ENCODE measurements around the gene FBXO36. TPM values are rescaled to one million over a fixed set of nuclear protein-coding genes. Genes with fewer than 3 reads are reported as not detected.

Gene FBXO36
- total RNA-seq, 2 experiments from 2014 or later = 1.6 to 2.0 TPM

DNA sequence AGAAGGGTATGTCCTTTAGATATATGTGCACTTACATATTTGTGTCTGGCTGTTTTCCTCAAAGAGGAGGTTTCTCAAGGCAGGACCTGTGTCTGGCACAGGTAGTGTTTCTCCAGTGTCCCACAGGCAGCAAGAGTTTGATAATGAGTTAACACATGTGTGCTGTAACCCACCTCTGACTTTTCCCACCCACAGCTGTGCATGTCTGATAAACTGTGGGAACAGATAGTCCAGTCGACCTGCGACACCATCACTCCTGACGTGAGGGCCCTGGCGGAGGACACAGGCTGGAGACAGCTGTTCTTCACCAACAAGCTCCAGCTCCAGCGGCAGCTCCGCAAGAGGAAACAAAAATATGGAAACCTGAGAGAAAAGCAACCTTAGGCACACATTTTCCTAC is 88.2 kb downstream of the FBXO36 start:
- TF ChIP-seq, protein P1, sequence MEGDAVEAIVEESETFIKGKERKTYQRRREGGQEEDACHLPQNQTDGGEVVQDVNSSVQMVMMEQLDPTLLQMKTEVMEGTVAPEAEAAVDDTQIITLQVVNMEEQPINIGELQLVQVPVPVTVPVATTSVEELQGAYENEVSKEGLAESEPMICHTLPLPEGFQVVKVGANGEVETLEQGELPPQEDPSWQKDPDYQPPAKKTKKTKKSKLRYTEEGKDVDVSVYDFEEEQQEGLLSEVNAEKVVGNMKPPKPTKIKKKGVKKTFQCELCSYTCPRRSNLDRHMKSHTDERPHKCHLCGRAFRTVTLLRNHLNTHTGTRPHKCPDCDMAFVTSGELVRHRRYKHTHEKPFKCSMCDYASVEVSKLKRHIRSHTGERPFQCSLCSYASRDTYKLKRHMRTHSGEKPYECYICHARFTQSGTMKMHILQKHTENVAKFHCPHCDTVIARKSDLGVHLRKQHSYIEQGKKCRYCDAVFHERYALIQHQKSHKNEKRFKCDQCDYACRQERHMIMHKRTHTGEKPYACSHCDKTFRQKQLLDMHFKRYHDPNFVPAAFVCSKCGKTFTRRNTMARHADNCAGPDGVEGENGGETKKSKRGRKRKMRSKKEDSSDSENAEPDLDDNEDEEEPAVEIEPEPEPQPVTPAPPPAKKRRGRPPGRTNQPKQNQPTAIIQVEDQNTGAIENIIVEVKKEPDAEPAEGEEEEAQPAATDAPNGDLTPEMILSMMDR (IDR thresholded peaks at IDR 0.05) = no peak
- POLR2A ChIA-PET = no interaction called here
- Mint-ChIP-seq H3K27ac (no peak overlapping the region), H3K36me3 (ENCODE audit: low read depth) (no peaks in the 10 kb centered on the region), H3K27me3 (no peaks in the 10 kb centered on the region), H3K9me3 (no peaks in the 10 kb centered on the region), H3K4me1 (ENCODE audit: low read depth) (peaks cover 10% of the 10 kb centered on the region), H3K4me3 (no peak overlapping the region)
- CTCF ChIA-PET = interaction anchor here (2.7 kb wide), 1 partner anchor 148 kb away, joined by 16 read pairs; no protein-coding TSS in a partner anchor
- DNase-seq (no peak), ATAC-seq (no peak)
- intact Hi-C loops (cut with micrococcal nuclease) = no loop called here

DNA sequence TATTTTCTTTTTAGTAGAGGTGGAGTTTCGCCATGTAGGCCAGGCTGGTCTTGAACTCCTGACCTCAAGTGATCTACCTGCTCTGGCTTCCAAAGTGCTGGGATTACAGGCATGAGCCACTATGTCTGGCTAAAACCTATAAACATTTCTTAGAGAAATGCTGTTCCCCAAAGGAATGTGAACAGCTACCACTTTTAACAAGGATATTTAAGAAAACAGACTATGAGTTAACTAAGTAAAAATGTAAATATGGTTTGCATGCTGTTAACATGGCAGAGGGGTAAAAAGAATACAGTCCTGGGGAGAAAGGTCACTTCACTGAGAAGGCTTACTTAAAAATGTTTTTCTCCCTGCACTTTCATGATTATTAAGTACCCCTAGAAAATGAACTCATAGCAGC is 89.3 kb downstream of the FBXO36 start:
- DNase-seq (no peak), ATAC-seq (no peak)
- TF ChIP-seq, protein P1 (IDR thresholded peaks at IDR 0.05) = no peak
- H3K36me3 Mint-ChIP-seq (ENCODE audit: low read depth) = no peaks in the 10 kb centered on the region
- POLR2A ChIA-PET = interaction anchor here (0.6 kb wide), 1 partner anchor 108 kb away, joined by 3 read pairs; no protein-coding TSS in a partner anchor
- intact Hi-C loops (cut with micrococcal nuclease) = no loop called here
- CTCF ChIA-PET = interaction anchor here (1.6 to 3.0 kb wide), 3 partner anchors 11 to 148 kb away, joined by 6 to 8 read pairs (median 7); no protein-coding TSS in a partner anchor
- no peaks in the 10 kb centered on the region for H3K27me3 Mint-ChIP-seq
- H3K4me1 Mint-ChIP-seq (ENCODE audit: low read depth) = peaks cover 10% of the 10 kb centered on the region
- H3K4me3 Mint-ChIP-seq = no peak overlapping the region
- no peaks in the 10 kb centered on the region for H3K9me3 Mint-ChIP-seq
- no peak overlapping the region for H3K27ac Mint-ChIP-seq

DNA sequence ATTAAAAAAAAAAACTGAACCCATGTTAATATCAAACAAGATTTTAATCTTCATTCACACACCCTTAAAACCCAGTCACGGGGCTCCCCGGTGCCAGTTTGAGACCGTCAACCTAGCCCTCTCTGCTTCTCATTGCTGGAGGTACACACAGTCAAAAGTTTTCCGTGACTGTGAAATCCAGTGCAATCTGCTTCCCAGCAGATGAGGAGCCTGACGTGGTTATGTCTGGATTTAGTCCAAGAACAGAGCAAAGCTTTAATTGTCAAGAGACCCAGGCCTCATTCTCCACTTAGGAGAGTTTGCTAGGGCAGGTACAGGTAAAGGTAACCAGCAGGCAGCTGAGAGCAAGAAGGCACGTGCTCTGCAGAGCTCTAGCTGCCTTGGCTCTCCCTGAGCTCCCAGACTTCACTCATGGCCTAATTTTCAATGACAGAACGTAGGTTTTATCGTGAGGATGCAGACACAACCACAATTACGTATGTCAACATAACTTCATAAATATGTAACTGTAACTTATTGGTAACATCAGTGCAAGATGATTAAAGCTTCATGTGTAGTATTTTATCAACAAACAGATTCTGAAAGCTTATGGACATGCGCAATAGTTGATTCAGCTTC is 90.1 kb downstream of the FBXO36 start:
- ChIA-PET POLR2A (no interaction called here), CTCF (interaction anchor here (1.0 to 3.0 kb wide), 4 partner anchors 10 to 147 kb away, joined by 6 to 8 read pairs (median 6); no protein-coding TSS in a partner anchor)
- H3K27ac Mint-ChIP-seq = no peak overlapping the region
- DNase-seq = no peak
- no peak overlapping the region for H3K4me3 Mint-ChIP-seq
- TF ChIP-seq, protein P1 (IDR thresholded peaks at IDR 0.05) = no peak
- H3K36me3 Mint-ChIP-seq (ENCODE audit: low read depth) = no peaks in the 10 kb centered on the region
- intact Hi-C loops (cut with micrococcal nuclease) = no loop called here
- no peaks in the 10 kb centered on the region for H3K9me3 Mint-ChIP-seq
- no peak for ATAC-seq
- H3K4me1 Mint-ChIP-seq (ENCODE audit: low read depth) = peaks cover 10% of the 10 kb centered on the region
- H3K27me3 Mint-ChIP-seq = no peaks in the 10 kb centered on the region

DNA sequence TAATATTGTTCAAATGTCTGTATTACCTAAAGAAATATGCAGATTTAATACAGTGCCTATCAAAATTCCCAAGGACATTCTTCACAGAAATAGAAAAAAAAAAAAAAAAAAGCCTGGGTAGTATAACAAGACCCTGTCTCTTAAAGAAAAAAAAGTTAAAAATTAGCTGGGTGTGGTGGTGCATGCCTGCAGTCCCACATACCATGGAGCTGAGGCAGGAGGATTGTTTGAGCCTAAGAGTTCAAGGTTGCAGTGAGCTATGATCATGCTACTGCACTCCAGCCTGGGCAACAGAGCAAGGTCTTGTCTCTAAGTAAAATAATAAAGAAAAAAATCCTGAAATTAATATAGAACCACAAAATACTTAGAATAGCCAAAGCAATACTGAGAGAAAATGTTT is 94.5 kb downstream of the FBXO36 start:
- ATAC-seq = no peak
- Mint-ChIP-seq H3K9me3 (no peaks in the 10 kb centered on the region), H3K27me3 (no peaks in the 10 kb centered on the region), H3K4me3 (no peak overlapping the region), H3K36me3 (ENCODE audit: low read depth) (no peaks in the 10 kb centered on the region), H3K4me1 (ENCODE audit: low read depth) (no peaks in the 10 kb centered on the region), H3K27ac (no peak overlapping the region)
- TF ChIP-seq, protein P1 (IDR thresholded peaks at IDR 0.05) = no peak
- ChIA-PET CTCF (interaction anchor here (1.4 kb wide), 1 partner anchor 9 kb away, joined by 4 read pairs; no protein-coding TSS in a partner anchor), POLR2A (no interaction called here)
- intact Hi-C loops (cut with micrococcal nuclease) = no loop called here
- no peak for DNase-seq

DNA sequence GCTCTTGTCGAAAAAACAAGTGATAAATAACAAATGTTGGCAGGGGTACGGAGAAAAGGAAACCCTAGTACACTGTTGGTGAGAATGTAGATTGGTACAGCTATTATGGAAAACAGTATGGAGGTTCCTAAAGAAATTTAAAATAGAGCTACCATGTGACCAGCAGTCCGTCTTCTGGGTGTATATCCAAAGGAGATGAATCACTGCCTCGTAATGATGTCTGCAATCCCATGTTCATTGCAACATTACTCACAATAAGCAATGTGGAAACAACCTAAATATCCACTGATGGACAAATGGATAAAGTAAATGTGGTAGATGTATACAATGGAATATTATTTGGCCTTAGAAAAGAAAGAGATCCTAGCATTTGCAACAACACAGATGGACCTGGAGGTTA is 95.8 kb downstream of the FBXO36 start:
- Mint-ChIP-seq H3K4me1 (ENCODE audit: low read depth) (no peaks in the 10 kb centered on the region), H3K4me3 (no peak overlapping the region), H3K9me3 (no peaks in the 10 kb centered on the region), H3K27ac (no peak overlapping the region), H3K36me3 (ENCODE audit: low read depth) (no peaks in the 10 kb centered on the region), H3K27me3 (no peaks in the 10 kb centered on the region)
- POLR2A ChIA-PET = no interaction called here
- TF ChIP-seq, protein P1 (IDR thresholded peaks at IDR 0.05) = no peak
- CTCF ChIA-PET = interaction anchor here (1.4 kb wide), 1 partner anchor 10 kb away, joined by 4 read pairs; no protein-coding TSS in a partner anchor
- DNase-seq (no peak), ATAC-seq (no peak)
- intact Hi-C loops (cut with micrococcal nuclease) = no loop called here

Data from activated CD8-positive, alpha-beta T cell treated with anti-CD3 and anti-CD28 coated beads for 36 hours (primary cell).